Muscle of leg (tissue), 11 donors: ENCODE results near the gene SLC6A1. TPM values are rescaled to one million over a fixed set of nuclear protein-coding genes. Genes with fewer than 3 reads are reported as not detected.

Source experiments
- DNase-seq: peaks from one replicate; pipeline ENCODE4 v3.0.0; 2013
- H3K27ac ChIP-seq: one replicate; pipeline ENCODE4 v1.5.1; 2013; ENCODE audit warnings: mild to moderate bottlenecking, low read length, control low read depth
- H3K27me3 ChIP-seq: one replicate; pipeline ENCODE4 v1.6.1; 2013; ENCODE audit warnings: low read length; ENCODE audit not compliant: control insufficient read depth, insufficient read depth
- H3K36me3 ChIP-seq: one replicate; pipeline ENCODE4 v1.6.1; 2013; ENCODE audit warnings: low read length; ENCODE audit not compliant: control insufficient read depth, insufficient read depth
- H3K4me1 ChIP-seq: one replicate; pipeline ENCODE4 v1.6.1; 2013; ENCODE audit warnings: low read length; ENCODE audit not compliant: control insufficient read depth, insufficient read depth
- H3K4me3 ChIP-seq: one replicate; pipeline ENCODE4 v1.5.1; 2013; ENCODE audit warnings: low read length, control low read depth
- H3K9me3 ChIP-seq: replicated peaks from 2 replicates; pipeline ENCODE4 v1.6.1; 2013; ENCODE audit warnings: low read depth, low read length; ENCODE audit not compliant: control insufficient read depth
- WGBS: methylation state at CpG from one replicate; pipeline ENCODE4 v1.1.5; 2013; ENCODE audit warnings: missing lambda C conversion rate; ENCODE audit not compliant: insufficient coverage; 5-methylcytosine and 5-hydroxymethylcytosine counted together
- polyA plus RNA-seq, 8 donors: library from polyadenylated mRNA; unstranded; fragments of 120-200 nt; gene quantifications; one replicate each; pipeline versions ENCODE4 v1.2.1 to v1.2.3, GENCODE V29; 2013; ENCODE audit warnings: inconsistent platforms in 1 of 8, low replicate concordance in 1 of 8; ENCODE audit not compliant: insufficient read length in 8 of 8, insufficient read depth in 1 of 8
- total RNA-seq: library from RNA; stranded (reverse); fragments of 120-200 nt; gene quantifications from one replicate; pipeline ENCODE4 v1.2.4, GENCODE V29; 2013

The SLC6A1 gene
- total and polyA plus RNA-seq, 9 donors: 1.2 to 3.2 (median 2.0) TPM

DNA sequence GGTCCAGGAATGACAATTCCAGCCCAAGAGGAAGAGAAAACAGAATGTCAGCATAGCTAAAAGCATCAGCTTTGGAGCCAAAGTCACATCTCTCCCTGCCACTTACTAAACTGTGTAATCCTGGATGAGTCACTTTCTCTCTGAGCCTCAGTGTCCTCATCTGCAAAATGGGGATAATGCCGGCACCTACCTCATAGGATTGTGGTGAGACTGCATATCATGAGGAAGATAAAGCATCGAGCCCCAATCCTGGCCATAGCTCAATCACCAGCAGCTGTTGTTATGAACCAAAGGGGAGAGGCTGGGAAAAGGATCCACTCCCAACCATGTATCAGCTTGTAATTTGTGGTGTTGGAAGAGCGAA is 9.1 kb downstream of the SLC6A1 start:
- H3K4me1 ChIP-seq: peaks cover 2% of the 10 kb centered on the region
- DNase-seq: no peak
- WGBS: 100% methylated on average over 1 of the region's 3 CpGs
- peaks cover 44% of the 10 kb centered on the region for H3K27me3 ChIP-seq
- H3K36me3 ChIP-seq: no peaks in the 10 kb centered on the region
- no peaks in the 10 kb centered on the region for H3K9me3 ChIP-seq
- no peak overlapping the region for H3K4me3 ChIP-seq
- no peak overlapping the region for H3K27ac ChIP-seq

DNA sequence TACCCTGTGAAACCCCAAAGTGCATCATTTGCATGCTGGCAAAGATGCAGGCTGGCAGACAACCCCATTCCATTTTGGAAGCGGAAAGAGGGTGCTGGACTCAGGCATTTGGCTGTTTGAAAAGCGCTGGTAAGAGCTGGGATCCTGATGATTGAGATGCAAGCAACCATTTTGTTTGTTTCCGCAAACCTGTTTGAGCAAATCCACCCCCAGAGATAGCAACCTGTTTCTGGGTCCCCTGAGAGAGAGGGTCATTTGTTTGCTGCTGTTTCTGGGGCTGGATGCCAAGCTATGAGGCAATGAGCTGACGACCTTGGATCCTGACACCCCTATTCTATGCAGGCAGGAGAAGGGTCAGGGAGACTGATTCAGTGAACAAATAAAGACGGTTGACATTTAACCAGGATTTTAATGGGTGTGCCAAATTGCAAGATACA is 9.8 kb downstream of the SLC6A1 start:
- H3K4me3 ChIP-seq: no peak overlapping the region
- H3K36me3 ChIP-seq: no peaks in the 10 kb centered on the region
- peaks cover 40% of the 10 kb centered on the region for H3K27me3 ChIP-seq
- H3K27ac ChIP-seq: no peak overlapping the region
- 23% methylated on average over 3 of the region's 5 CpGs for WGBS
- peaks cover 2% of the 10 kb centered on the region for H3K4me1 ChIP-seq
- H3K9me3 ChIP-seq: no peaks in the 10 kb centered on the region
- DNase-seq: no peak

DNA sequence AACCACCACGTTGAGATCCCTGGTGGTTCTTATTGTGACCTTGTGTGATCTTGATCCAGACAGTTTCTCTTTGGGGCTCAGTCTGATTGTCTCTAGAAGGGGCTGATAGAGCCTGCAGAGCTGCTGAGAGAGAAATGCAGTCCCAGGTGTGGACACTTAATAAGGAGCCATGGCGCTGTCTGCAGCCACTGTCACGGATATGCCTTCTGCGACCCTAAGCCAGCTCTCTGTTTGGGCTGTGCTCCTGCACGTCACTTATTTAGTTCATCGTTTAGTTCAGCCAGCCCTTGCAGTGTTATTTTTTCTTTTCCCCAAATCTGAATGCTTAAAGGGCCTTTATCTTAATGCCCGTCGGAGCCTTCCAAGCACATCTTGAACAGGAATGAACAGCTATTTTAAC is 12.0 kb downstream of the SLC6A1 start:
- 54% methylated on average over 5 of the region's 8 CpGs for WGBS

DNA sequence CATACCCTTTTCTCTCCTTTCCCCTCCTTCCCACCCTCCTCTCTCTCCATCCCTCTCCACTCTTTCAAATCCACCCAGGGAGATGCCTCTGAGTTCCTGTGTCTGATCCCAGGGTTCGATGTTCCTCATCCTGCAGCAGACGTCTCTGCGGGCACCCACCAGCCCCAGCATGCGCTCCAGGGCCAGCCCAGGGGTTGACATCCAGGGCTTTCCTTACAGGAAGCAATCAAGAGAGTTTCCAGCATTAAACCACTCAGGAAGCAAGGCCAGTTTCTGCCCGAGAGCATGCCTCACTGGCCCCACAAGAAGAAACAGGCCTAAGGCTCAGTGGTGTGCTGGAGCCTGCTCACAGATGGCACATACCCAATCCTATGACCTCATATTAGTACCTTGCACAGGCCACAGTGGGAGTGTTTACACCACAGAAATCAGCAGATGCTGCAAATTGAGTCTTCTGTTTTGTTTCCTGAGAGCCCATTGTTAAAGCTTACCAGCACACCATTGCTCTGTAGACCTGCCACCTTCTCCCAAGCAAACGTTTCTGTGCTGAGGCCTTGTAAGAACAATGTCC is 13.2 kb downstream of the SLC6A1 start:
- peaks cover 19% of the 10 kb centered on the region for H3K27me3 ChIP-seq
- no peaks in the 10 kb centered on the region for H3K9me3 ChIP-seq
- no peak for DNase-seq
- no peak overlapping the region for H3K4me3 ChIP-seq
- no peaks in the 10 kb centered on the region for H3K36me3 ChIP-seq
- WGBS: 60% methylated on average over 4 of the region's 6 CpGs
- peaks cover 7% of the 10 kb centered on the region for H3K4me1 ChIP-seq
- no peak overlapping the region for H3K27ac ChIP-seq

More for the DNA sequence above, 12.0 kb downstream of the SLC6A1 start:
- Histone ChIP-seq H3K4me1 (peaks cover 5% of the 10 kb centered on the region), H3K9me3 (no peaks in the 10 kb centered on the region), H3K36me3 (no peaks in the 10 kb centered on the region), H3K4me3 (no peak overlapping the region), H3K27ac (no peak overlapping the region), H3K27me3 (peaks cover 29% of the 10 kb centered on the region)
- DNase-seq: no peak

DNA sequence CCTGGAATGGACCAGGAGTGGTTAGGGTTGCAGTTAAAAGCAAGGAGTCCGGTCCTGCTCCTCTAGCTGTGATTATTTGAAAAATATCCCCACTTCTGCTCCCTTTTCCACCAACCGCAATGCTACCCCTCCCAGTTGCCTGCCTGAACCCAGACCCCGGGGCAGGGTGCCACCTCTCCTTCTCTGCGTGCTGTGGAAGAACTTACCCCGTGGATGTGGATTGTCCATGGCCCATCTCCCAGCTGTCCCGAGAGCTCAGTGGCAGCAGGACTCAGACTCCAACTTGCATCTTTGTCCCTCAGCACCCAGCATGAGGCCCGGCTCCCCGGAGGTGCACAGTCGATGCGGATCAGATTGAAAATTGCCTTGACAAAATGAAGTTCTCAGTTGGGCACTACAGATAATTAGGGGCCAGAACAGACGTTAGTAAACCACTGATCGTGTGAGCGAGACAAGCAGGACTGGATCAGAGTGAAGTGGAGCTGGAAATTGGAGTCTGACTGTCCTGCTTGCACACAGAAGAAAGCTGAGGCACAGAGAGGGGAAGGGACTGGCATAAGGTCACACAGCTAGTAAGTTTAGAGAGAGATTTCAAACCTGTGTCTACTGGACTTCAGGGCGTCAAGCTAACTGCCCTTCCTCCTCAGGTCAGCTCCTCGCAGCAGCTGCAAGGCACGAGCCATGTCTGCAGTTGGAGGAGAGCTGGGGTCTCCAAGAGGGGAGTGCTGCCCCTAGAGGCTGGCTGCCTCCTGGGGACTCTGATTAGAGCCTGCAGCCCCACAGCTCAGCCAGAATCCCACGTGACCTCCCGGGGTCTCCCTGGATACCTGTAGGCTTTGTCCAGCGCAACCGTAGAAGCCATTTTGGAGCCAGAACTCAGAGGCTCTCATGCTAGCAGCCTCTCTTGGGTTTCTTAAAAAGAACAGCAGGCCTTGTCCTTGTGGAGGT is 14.7 kb downstream of the SLC6A1 start:
- Histone ChIP-seq H3K4me1 (peaks cover 7% of the 10 kb centered on the region), H3K9me3 (no peaks in the 10 kb centered on the region), H3K36me3 (no peaks in the 10 kb centered on the region), H3K27me3 (peaks cover 15% of the 10 kb centered on the region), H3K27ac (no peak overlapping the region), H3K4me3 (no peak overlapping the region)
- 74% methylated on average over 14 of the region's 20 CpGs for WGBS
- DNase-seq: no peak

DNA sequence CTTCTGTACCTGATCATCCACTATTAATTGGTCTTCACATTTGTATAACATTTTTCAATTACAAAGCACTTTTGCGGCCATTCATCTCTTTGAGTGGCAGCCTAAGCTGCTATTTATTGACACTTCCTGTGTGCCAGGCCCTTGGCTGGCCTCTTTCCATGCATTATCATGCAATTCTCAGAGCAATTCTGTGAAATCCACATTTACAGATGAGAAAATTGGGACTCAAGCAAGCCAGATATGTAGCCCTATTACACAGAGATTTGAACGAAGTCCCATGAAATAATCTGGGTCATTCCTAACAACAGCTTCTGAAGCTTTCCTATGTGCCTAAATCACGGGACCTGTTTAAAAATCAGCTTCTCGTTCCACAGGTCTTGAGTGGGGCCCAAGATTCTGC is 17.4 kb downstream of the SLC6A1 start:
- WGBS: 69% methylated on average over 4 of the region's 4 CpGs
- Histone ChIP-seq H3K4me3 (no peak overlapping the region), H3K36me3 (no peaks in the 10 kb centered on the region), H3K27me3 (peaks cover 14% of the 10 kb centered on the region), H3K4me1 (peaks cover 7% of the 10 kb centered on the region), H3K27ac (no peak overlapping the region), H3K9me3 (no peaks in the 10 kb centered on the region)
- DNase-seq: no peak

DNA sequence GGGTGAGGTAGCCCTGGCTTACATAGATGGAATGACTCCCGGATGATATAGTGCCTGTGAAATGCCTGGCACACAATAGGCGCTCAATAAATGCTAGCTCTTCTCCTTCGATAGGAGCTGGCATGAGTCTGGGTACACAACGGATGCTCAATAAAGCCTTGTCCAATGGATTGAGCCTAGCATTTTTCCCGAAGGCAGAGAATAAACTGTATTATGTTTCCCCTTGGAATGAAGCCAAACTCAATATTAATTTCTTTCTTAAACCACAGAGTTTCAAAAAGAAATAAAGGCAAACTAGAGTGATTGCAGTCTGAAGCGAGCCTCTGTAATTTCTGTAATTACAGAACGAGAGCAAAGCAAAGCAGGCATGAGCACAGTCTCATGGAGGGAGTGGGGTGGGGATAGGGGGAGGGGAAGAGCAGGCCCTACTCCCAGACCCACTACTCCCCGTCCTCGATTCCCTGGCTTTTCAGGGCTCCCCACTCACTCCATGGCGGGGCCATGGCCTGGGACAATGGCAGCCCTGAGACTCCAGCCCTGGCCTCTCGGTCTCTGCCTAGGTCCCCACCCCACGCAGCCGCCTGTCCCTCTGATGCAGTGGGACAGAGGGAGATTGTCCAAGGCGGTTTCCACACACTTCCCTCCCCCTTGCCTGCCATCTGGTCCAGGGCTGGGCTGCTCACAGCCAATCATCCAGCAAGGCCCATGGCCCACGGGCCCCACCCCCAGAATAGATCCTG is 18.0 kb downstream of the SLC6A1 start:
- DNase-seq: no peak
- Histone ChIP-seq H3K9me3 (no peaks in the 10 kb centered on the region), H3K36me3 (no peaks in the 10 kb centered on the region), H3K27me3 (peaks cover 12% of the 10 kb centered on the region), H3K4me3 (no peak overlapping the region), H3K4me1 (peaks cover 7% of the 10 kb centered on the region), H3K27ac (no peak overlapping the region)
- WGBS: 76% methylated on average over 9 of the region's 15 CpGs

DNA sequence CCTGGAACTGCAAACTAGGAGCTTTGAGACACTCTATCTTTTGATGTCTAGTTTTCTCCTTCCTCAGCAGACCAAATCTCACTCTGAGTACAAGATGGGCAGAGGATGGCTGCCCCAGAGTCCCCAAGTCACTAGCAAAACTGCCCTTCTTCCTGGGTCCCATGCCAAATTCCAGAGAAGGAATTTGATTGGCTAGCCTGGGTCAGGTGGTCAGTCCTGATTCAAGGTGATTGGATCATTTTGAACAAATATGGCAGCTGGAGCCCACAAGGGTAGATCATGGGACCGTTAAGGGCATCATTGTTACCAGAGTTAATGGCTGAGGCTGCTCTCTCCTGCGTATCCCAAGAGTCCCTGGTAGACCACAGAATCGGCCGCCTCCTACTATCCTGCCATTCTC is 21.7 kb downstream of the SLC6A1 start:
- 73% methylated on average over 2 of the region's 4 CpGs for WGBS

DNA sequence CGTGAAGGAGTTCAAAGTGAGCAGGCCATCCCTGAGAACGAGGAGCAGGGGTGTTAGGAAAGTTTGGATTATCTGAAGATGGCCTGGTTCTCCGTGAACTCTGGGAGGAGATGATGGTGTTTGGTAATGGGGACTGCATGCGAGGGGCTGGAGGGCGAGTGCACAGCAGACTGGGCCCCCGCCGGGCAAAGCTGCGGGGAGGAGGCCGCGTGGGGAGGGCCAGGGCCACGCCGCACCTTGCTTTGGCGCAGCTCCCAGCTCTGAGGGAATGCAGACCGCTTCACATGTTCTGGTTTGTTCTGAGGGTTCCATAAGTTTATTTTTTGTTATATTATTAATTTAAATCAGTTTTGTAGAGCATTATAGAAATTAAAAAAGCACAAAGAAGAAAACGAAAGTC is 22.2 kb downstream of the SLC6A1 start:
- H3K4me1 ChIP-seq: peaks cover under 1% of the 10 kb centered on the region
- whole genome bisulfite sequencing: 71% methylated on average over 6 of the region's 15 CpGs
- H3K27me3 ChIP-seq: peaks cover 3% of the 10 kb centered on the region
- H3K27ac ChIP-seq: no peak overlapping the region
- H3K4me3 ChIP-seq: no peak overlapping the region
- DNase-seq: no peak
- no peaks in the 10 kb centered on the region for H3K36me3 ChIP-seq
- H3K9me3 ChIP-seq: no peaks in the 10 kb centered on the region

More for the DNA sequence above, 21.7 kb downstream of the SLC6A1 start:
- Histone ChIP-seq H3K4me3 (no peak overlapping the region), H3K36me3 (no peaks in the 10 kb centered on the region), H3K4me1 (peaks cover 5% of the 10 kb centered on the region), H3K9me3 (no peaks in the 10 kb centered on the region), H3K27me3 (peaks cover 3% of the 10 kb centered on the region), H3K27ac (no peak overlapping the region)
- DNase-seq: no peak

DNA sequence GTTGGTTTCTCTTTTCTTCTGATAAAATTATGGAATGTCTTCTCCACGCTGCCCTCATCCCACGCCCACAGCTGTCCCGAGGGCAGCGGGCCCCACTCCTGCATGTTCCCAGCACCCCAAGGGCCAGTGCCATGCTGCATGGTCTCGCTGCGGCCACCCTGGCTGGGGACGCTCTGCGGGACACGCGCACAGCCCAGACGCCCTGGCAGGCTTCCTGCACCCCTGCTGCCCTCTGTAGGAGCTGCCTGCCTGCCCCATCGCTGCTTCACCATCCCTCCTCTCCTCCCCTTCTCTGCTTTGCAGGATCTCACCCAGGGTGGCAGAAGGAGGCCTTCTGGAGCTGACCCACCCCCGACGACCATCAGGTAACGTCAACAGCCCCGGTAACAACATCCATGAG is 22.8 kb downstream of the SLC6A1 start:
- Histone ChIP-seq H3K4me1 (no peaks in the 10 kb centered on the region), H3K27ac (no peak overlapping the region), H3K36me3 (no peaks in the 10 kb centered on the region), H3K27me3 (peaks cover 3% of the 10 kb centered on the region), H3K9me3 (no peaks in the 10 kb centered on the region), H3K4me3 (no peak overlapping the region)
- WGBS: 70% methylated on average over 16 of the region's 16 CpGs
- no peak for DNase-seq
